HG02981 (cell line): ENCODE measurements around the gene FBXW10B.
"Not testable (repeated sequence)": the region's sequence is repeated elsewhere in the genome, so short reads cannot be mapped to it uniquely, and the experiment has no call there.

Experiments used
- ATAC-seq: cut with Tn5 transposase; IDR thresholded peaks from one replicate; pipeline ENCODE4 v1.9.1; 2021; ENCODE audit warnings: mild to moderate bottlenecking, moderate library complexity; ENCODE audit not compliant: unreplicated experiment

The FBXW10B gene

DNA sequence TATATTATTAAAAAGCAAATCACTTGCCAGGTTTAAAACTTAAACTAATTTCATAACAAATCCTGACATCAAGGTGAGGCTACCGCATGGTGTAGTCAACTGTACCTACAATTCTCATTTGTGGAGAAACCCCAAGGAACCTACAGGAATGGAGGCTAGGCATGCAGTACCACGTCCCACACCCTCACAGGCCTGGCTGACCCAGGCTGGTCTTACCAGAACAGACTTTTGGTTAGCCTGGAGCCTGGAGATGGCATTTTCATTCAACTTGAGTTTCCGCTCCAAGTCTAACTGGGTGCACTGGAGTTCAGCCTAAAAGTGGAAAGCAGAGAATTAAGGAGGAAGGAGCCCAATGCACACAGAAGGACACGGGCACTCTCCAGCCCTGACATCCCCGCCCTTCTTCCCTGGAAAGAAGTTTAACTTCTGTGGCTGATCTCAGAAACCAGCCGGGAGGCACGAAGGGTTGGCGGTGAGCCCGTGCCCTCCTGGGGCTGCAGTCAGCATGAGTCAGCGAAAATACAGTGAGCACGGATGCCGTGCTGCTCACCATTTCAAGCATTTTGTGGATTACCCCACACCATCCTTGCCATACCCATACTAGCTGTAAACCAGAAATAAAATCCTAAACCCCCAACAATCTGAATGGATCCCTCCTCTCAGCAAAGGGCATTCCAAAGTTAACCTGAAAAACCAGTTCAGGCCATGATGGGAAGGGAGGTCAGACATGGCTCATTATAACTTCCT is 23.2 kb upstream of the FBXW10B start:
- ATAC-seq = not testable (repeated sequence)

DNA sequence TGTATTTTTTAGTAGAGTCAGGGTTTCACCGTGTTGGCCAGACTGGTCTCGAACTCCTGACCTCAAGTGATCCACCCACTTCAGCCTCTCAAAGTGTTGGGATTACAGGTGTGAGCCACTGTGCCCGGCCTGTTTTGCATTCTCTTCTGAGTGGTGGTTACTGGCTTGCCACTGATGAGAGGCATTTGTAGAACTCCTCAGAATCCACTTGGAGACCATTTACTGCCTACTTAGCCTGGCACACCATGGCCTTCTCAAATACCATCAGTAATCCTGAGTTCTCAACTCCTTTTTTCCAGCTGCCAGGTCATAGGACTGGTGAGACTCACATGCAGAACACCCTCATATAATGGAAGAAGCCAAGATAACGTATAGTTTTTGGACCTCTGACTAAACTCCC is 22.5 kb upstream of the FBXW10B start:
- ATAC-seq = not testable (repeated sequence)

DNA sequence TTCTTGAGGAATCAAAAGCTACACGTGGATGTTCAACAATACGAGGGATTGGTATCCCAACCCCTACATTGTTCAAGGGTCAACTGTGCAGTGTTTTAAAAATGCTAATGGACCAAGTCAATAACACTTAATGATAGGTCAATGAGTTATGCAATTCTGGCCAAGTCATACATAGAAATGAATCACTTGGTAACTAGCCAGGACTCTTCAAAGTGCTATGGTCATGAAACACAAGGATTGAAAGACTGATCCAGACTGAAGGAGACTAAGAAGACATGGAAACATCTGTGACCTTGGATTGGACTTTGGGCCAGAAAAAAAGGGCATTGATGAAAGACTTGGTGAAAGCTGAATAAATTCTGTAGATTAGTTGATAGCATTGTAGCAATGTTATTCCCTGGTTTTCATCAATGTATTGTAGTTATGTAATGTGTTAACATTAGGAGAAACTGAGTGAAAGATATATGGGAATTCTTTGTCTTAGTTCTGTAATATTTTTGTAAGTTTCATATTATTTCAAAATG is 11.5 kb upstream of the FBXW10B start:
- ATAC-seq = not testable (repeated sequence)

DNA sequence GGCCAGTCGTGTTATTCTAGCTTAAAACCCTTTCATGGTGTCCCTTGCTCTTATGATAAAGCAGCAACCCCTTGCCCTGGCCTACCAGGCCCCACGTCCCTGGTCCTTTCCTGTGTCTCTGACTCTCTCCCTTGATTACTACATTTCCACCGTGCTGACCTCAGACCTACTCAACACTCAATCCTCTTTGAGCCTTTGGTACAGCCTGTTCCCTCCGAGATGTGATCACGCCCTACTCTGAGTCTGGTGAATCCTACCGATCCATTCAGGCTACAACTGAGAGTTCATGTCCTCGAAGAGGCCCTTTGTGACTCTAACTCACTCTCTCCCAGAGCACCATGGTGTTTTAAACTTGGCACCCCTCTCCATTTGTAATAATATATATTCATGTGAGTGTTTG is 10.5 kb upstream of the FBXW10B start:
- ATAC-seq = not testable (repeated sequence)

DNA sequence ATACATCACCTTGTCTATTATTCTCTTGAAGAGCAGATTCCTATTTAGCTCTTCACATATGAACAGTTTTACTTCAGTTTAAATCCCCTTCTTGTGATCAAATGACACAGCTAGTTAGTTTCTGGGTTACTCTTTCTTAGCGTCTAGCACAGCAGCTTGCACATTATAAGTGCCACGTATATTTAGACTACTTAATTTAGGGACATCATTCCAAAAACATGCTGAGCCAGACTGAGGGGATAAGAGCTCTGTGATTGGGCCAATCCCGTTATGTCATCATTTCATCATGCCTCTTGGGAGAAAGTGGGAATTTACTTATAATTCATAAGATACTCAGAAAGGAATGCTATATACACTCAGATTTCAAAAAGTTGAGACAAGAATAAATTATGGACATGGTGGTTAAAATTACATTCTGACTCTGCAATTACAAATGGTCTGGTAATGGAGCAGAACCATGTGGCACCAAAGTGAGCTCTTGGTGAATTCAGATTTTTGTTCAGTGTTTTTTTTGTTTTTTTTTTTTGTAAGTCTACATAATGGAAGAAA is 4.2 kb upstream of the FBXW10B start:
- not testable (repeated sequence) for ATAC-seq

DNA sequence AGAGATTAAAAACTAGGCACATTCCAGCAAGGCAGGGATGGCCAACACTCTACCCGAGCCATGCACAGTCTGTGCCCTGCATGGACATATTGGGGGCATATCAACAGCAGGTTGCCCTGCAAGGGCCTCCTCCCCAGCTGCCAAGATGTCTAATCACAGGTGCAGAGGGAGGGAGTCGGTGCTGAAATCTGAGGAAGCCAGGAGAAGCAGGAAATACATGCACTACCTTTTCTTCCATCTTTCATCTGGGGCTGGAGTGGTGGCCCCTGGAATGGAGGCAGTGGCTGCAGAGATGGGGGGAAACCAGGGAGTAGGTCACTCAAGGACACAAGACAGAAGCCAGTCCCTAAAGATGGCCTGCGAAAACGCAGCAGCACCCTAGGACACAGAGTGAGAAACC is 3.8 kb upstream of the FBXW10B start:
- ATAC-seq = not testable (repeated sequence)

DNA sequence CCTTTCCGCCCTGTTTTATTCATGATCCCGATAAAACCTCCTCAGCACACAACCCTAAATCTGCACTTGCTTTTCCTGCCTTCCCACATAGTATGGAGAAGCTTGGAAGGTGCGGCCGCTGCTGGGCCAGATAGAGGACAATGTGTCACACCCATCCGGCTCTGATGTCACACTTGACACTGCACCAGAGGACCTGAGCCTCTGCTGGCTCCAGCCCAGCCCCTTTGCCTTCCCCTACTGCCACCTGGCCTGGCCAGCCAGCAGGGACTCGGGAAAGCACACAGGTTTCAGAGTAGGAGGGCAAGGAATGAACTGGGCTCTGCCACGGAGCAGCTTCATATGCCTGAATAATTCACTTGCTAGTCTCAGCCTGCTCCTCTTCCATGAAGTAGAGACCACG is 2.6 kb upstream of the FBXW10B start:
- not testable (repeated sequence) for ATAC-seq

DNA sequence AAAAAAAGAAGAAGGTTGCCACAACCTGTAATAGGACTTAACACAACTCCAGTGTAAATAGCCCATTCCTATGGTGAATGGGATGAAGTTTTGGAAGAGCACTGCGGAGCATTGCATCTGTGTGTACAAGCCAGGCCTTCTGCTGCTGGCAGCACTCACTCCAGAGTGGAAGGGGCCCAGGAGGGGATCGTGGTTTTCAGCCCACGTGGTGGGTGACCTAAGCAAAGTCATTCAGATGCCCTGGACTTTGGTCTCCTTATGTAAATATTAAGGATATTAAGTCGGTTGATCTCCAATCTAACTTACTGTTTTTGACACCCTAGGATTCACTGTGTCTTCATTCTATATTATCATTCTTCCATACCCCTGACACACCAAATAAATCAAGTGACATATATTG is 2.7 kb downstream of the FBXW10B start:
- ATAC-seq = not testable (repeated sequence)

DNA sequence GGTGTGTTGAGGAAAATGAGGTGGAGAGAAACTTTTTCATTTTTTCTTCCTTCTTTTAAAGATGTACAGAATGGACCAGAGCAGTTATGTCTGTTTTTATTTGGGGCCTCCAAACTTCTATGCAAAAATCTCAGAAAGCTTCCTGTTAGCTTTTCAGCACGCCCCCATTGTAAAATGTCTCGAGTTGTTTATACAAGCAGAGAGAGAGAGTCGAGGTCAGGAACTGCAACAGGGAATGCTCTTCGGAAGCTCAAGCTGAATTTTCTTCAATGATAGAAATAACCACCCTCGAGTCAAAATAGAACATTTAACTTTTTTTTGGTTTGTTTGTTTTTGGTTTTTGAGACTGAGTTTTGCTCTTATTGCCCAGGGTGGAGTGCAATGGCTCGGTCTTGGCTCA is 3.7 kb downstream of the FBXW10B start:
- not testable (repeated sequence) for ATAC-seq

DNA sequence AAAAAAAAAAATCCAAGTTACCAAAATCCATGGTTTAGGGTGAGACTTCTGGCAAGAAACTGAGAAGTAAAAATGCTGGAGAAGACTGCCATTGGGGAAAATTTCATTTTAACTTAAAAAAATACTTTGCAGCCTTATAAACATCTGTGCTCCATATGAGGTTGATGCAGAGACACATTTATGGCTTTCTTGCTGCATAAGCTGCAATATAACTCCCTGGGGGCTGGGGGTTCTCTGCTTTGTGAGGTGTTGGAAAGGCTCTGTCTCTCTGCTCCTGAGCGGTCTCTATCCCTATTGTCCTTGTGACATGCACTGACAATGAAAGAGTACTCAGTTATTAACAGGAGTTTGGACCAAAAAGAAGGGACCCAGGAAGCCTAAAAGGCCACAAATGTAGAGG is 6.4 kb downstream of the FBXW10B start:
- ATAC-seq = not testable (repeated sequence)

DNA sequence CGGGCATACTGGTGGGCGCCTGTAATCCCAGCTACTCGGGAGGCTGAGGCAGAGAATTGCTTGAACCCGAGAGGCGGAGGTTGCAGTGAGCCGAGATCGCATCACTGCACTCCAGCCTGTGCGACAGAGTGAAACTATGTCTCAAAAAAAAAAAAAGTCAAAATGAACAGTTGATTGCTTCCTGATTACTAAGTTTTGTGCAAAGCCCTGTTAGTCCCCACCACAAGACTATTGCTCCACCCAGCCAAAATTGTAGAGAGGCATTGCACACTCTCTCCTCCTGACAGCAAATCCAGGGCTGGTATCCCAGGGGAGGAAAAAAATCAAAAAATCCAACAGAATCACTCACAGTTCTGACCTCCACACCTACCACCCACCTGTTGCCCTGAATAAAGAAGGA is 26.5 kb downstream of the FBXW10B start:
- not testable (repeated sequence) for ATAC-seq

DNA sequence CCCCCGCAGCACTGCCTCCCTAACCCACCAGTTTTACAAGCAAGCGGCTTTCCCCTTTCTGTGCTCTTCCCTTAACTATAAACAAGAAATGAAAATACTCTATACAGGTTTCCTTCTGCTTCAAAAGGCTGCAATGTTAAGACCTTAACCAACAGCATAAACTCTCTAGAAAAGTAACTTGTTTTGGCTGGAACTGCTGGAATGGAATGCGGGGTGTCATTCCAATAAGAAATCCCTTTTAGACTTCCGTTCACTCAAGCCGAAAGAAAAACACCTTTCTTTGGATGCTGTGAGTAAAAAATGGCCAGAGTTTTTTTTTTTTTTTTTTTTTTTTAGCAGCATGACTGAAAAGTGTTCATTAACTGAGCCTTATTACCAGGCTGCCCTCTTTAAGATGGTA is 27.5 kb downstream of the FBXW10B start:
- not testable (repeated sequence) for ATAC-seq

DNA sequence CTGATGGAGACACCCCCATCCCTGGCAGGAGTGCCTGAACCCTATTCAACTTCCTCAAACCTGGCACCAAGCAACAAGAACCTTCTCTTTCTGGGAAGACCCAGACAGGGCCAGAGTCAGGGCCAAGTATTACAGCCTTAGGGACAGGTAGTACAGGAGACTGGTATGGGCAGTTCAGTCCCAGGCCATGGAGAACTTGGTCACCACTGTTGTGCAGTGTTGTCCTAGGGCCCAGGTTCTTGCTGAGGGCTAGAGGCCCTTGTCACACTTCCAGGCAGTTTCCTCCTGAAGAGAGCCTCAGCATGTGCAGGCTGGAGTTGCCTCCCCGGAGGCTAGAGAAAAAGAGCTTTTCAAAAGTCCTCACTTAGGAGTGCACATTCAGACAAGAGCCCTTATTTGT is 28.7 kb downstream of the FBXW10B start:
- not testable (repeated sequence) for ATAC-seq

DNA sequence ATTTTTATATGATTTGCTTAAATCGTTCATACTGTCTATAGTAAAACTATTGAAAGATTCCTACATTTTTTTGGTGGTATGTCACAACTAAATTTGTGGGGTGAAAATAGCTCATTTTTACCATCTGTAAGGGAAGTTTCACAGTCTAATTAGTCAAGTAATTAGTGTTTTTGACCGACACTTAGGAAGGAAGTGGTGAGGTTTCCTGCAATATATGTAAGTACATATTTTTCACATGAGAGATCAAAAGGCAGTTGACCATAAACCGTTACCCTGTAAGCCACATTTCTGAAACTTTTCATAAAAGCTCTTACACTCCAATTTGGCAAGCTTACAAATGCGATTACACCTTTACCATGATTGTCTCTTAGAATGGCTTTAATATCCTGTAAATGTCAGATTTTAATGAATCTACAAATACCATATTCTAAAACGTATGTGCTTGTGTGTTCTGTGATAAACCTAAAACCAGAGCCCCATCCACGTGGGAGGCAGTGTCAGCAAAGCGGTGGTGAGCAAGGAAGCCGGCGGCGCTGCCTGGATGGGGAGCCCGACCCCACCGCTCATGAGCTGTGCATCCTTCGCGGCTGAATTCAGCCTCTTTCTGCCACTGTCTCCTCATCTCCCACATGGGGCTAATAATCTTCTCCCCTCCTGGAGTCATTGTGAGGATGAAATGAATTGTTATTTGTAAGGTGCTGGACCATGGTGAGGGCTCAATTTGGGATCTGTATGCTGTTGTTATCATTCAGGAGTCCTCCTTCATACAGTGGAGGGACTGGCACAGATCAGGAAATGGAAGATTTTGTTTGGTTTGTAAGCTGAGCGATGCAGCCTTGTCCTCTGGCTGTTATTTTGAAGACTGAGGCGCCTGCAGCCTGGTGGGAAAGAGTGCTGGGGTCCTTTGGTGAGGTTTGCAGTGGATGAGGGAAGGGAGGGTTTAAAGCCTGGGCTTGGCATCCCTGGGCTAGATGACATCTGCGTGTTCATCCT is 29.7 kb downstream of the FBXW10B start:
- peak; percentile 72 for ATAC-seq

DNA sequence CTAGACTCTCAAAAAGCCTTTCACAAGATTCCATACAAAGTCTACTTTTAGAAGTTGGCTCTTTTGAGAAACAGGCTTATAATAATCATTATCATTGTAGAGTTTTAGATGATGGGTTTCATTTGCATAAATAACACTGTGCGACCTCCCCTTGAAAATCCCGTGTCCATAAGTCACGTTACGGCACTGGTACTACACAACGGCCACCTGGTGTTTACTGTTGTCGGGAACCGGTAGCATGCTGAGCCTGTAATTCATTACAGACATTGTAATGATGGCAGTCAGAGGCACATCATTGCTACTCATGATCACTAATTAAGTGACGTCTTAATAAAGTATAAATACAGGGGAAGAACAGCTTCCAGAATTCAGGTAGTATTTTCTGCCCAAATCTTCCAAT is 31.5 kb downstream of the FBXW10B start:
- not testable (repeated sequence) for ATAC-seq

DNA sequence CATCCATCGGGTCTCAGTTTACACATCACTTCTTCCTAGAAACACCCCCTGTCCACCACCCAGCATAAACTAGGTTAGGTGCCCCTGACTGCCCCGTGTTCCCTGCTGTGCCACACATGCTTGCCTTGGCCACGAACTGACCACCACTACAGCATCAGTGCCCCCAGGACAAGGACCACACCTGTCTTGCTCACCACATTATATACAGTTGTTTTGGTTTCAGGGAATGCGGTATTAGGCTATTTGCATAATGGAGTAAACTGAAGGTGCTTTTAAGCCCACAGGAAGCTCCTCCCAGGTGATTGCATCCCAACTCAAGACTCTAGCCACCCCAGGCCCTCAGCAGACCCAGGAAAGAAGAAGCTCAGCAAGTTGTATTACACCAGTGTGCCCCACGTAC is 36.2 kb downstream of the FBXW10B start:
- not testable (repeated sequence) for ATAC-seq

DNA sequence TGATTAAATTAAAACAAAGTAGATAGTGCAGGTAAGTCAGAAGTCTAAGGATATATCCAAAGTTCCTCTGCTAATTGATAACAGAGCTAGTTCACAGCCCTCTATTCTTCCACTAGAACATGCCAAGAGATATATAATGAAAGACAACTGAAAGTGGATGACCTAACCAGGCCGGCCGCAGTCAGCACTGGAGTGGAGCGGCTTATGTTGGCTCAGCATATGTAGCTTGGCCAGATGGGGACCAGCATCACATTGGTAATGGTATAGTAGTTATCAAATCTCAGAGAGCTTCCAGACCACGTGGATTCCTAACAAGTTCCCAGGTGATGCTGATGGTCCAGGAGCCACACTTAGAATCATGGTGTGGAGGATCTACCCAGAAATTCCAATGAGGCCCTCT is 38.0 kb downstream of the FBXW10B start:
- not testable (repeated sequence) for ATAC-seq

DNA sequence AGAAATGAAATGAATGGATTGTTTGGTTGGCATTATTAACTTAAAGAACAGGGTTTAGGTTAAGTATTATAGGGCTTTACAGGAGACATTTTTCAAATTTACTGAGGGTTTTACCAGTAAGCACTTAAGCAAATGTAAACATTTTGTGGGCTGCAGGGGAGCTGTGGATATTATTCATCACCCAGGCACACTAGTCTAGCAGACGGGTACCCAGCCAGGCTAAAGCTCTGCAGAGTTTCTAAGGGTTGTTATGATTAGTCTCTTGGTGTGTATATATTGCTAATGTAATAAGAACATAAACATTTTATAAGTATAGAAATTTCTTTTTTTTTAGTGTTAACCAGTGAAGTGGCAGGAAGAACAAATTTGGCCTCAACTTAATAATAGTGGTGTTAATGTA is 42.7 kb downstream of the FBXW10B start:
- not testable (repeated sequence) for ATAC-seq

DNA sequence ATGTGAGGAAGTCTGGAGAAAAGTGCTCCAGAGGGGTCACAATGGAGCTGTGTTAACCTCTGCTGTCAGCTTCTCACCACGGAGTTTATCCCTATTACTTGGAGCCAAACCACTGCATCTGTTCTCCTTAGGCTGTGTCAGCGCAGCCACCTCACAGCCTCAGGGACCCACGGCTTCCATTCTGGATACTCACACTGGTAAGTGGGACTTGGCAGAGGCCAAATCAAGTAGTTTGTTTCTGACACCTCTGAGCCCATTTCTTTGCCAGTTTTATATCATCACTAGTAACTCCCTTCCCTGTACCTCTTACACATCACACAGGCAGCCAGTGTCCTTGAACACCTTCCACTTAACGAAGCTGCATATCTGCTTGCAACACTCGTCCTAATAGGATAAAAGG is 44.8 kb downstream of the FBXW10B start:
- ATAC-seq = not testable (repeated sequence)

DNA sequence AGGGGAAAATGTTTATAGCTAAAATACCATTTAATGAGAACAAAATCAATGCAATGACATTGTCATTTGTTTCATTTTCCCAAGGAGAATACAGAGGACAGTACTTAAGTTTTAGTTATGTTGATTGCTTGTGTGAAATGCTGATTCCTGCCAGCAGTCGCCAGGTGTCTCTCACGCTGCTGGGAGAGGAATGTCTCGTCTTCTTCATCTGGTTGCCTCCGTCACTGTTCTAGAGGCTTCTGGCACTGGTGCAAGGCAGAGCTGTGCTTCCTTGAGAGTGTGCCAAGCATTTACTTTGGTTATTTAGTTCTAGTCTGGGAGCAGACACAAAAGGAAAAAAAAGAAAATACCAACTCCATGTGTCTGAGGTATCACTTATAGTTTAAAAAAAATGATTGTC is 45.6 kb downstream of the FBXW10B start:
- not testable (repeated sequence) for ATAC-seq
